Measurements from ENCODE around the gene ASB4.

The ASB4 gene

GRCh38 chr7:95469848-95470247, 15.9 kb upstream of the ASB4 start:
- Histone ChIP-seq H3K27me3 (ENCODE audit: low read depth, low read length) (no peaks in the 10 kb centered on the region; the same call in 1 of the 2 replicates), H3K4me1 (ENCODE audit: low read length) (peaks cover 13% of the 10 kb centered on the region), H3K27ac (ENCODE audit: low read length) (no peak overlapping the region), H3K79me2 (ENCODE audit: low read length) (no peaks in the 10 kb centered on the region), H3K9ac (ENCODE audit: low read length) (no peak overlapping the region), H3K4me3 (ENCODE audit: low read length) (no peak overlapping the region), H3K4me2 (ENCODE audit: low read length) (no peak overlapping the region), H3K9me3 (ENCODE audit: insufficient read depth, low read length) (no peaks in the 10 kb centered on the region), H2AFZ (ENCODE audit: low read depth, low read length) (no peak overlapping the region), H4K20me1 (ENCODE audit: insufficient read depth, low read length) (no peaks in the 10 kb centered on the region), H3K36me3 (replicated peaks; ENCODE audit: low read depth, low read length) (no peaks in the 10 kb centered on the region)
- no peak for TF ChIP-seq EZH2phosphoT487 (IDR thresholded peaks at IDR 0.05; ENCODE audit: low read depth)
- TF ChIP-seq CTCF (IDR thresholded peaks at IDR 0.05; ENCODE audit: low read depth, low read length), result no peak

DNA sequence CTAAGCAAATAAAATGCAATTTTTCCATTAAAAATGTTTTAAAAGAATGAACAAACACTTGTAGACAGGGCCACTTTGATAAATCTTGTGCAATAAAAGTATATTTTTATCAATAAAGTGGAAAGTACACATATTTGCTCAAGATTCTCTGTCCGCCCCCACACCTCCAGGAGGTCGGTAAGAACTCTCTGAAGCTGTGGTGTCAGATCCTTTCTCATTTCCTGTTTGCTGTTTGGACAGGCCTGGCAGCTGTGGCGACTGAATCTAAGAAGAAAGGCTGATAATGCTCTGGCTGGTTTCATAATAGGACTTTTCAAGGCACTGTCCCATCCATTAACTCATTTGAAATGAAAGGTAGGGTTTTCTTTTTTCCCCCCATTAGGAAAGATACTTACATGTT, 15.3 kb upstream of the ASB4 start:
- Histone ChIP-seq H3K27ac (ENCODE audit: low read length) (no peak overlapping the region), H3K9me3 (ENCODE audit: insufficient read depth, low read length) (no peaks in the 10 kb centered on the region), H3K36me3 (replicated peaks; ENCODE audit: low read depth, low read length) (no peaks in the 10 kb centered on the region), H3K4me2 (ENCODE audit: low read length) (peak overlapping the region; percentile 26), H3K4me1 (ENCODE audit: low read length) (peaks cover 13% of the 10 kb centered on the region), H3K4me3 (ENCODE audit: low read length) (no peak overlapping the region), H3K9ac (ENCODE audit: low read length) (no peak overlapping the region), H3K27me3 (ENCODE audit: low read depth, low read length) (no peaks in the 10 kb centered on the region; the same call in 1 of the 2 replicates), H4K20me1 (ENCODE audit: insufficient read depth, low read length) (no peaks in the 10 kb centered on the region), H3K79me2 (ENCODE audit: low read length) (no peaks in the 10 kb centered on the region), H2AFZ (ENCODE audit: low read depth, low read length) (no peak overlapping the region)
- TF ChIP-seq CTCF (IDR thresholded peaks at IDR 0.05; ENCODE audit: low read depth, low read length) (no peak), EZH2phosphoT487 (IDR thresholded peaks at IDR 0.05; ENCODE audit: low read depth) (no peak)

DNA sequence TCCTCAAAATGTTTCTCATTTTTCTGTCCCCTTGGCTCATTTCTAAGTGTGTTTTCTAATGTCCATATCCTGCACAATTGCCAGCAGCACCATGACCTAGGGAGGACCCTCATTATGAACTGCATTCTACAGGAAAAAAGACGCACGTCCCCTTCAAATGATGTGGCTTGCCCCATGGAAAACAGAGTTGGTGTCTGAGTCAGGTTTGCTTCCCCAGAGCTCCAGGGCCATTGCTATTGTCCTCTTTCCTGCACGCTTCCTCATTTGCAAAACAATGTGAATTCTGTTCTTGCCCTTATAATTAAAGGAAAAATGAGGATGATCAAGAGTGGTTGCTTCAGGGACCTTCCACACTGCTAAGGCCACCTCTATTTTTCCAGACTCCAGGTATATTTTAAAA, 14.7 kb upstream of the ASB4 start:
- Histone ChIP-seq H3K27ac (ENCODE audit: low read length) (no peak overlapping the region), H3K79me2 (ENCODE audit: low read length) (no peaks in the 10 kb centered on the region), H3K9me3 (ENCODE audit: insufficient read depth, low read length) (no peaks in the 10 kb centered on the region), H3K4me1 (ENCODE audit: low read length) (peaks cover 13% of the 10 kb centered on the region), H3K4me3 (ENCODE audit: low read length) (no peak overlapping the region), H3K27me3 (ENCODE audit: low read depth, low read length) (no peaks in the 10 kb centered on the region; the same call in 1 of the 2 replicates), H3K36me3 (replicated peaks; ENCODE audit: low read depth, low read length) (no peaks in the 10 kb centered on the region), H3K9ac (ENCODE audit: low read length) (no peak overlapping the region), H3K4me2 (ENCODE audit: low read length) (peak overlapping the region; percentile 26), H4K20me1 (ENCODE audit: insufficient read depth, low read length) (no peaks in the 10 kb centered on the region), H2AFZ (ENCODE audit: low read depth, low read length) (no peak overlapping the region)
- TF ChIP-seq CTCF (IDR thresholded peaks at IDR 0.05; ENCODE audit: low read depth, low read length), result no peak
- TF ChIP-seq EZH2phosphoT487 (IDR thresholded peaks at IDR 0.05; ENCODE audit: low read depth), result no peak

DNA sequence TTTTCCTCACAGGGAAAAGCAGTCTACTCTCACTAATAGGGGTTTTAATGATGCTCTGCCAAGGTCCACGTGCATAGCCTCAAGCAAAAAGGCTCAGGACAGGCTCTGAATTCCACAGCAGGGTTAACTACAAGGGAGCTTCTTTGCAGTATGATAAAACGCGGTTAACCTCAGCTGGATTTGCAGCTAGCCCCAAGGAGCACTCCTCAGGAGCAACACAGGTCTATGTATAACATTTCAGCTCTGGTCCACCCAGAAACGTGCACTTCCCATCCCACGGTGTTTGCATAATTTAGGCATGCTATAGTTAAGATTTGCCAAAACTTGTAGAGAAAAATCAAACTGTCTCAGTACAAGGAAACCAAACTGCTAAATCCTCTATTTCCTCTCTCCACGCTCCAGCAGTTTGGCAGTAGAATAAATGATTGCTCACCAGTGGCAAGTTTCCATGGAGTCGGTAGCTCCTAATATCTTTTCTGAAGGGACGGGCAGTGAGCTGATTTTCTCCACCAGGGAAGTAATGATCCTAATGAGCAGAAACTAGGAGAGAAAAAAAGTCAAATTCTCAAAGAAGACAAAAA, 13.1 kb upstream of the ASB4 start:
- Histone ChIP-seq H3K9ac (ENCODE audit: low read length) (no peak overlapping the region), H3K4me1 (ENCODE audit: low read length) (peaks cover 13% of the 10 kb centered on the region), H3K27ac (ENCODE audit: low read length) (no peak overlapping the region), H3K36me3 (replicated peaks; ENCODE audit: low read depth, low read length) (no peaks in the 10 kb centered on the region), H3K27me3 (ENCODE audit: low read depth, low read length) (no peaks in the 10 kb centered on the region; the same call in 1 of the 2 replicates), H3K79me2 (ENCODE audit: low read length) (no peaks in the 10 kb centered on the region), H3K4me3 (ENCODE audit: low read length) (no peak overlapping the region), H3K9me3 (ENCODE audit: insufficient read depth, low read length) (no peaks in the 10 kb centered on the region), H4K20me1 (ENCODE audit: insufficient read depth, low read length) (no peaks in the 10 kb centered on the region), H2AFZ (ENCODE audit: low read depth, low read length) (no peak overlapping the region), H3K4me2 (ENCODE audit: low read length) (no peak overlapping the region)
- TF ChIP-seq CTCF (IDR thresholded peaks at IDR 0.05; ENCODE audit: low read depth, low read length) (no peak), EZH2phosphoT487 (IDR thresholded peaks at IDR 0.05; ENCODE audit: low read depth) (no peak)

All from OCI-LY3 (cell line).